K562 (cell line): ENCODE measurements around the gene FAM120C. TPM values are rescaled to one million over a fixed set of nuclear protein-coding genes. Genes with fewer than 3 reads are reported as not detected.

Source experiments
- ATAC-seq: fragments of 200-7000 bp; cut with Tn5 transposase; 3 replicates; pipeline ENCODE4 v1.9.1; 2020; ENCODE audit warnings: moderate library complexity
- BruUV-seq: library from RNA; stranded (reverse); fragments of 400-500 nt; replicated peaks from 2 replicates; lab custom pipeline; 2021; lab: Mats Ljungman, UMichigan
- CTCF ChIA-PET: fragments of 300-600 bp; formaldehyde crosslinking; extraction: SDS; loops from one replicate; lab custom pipeline; 2021; ENCODE audit warnings: low intra/inter-chr PET ratio; lab: Yijun Ruan, JAX
- POLR2A ChIA-PET: fragments of 300-600, 350-650 bp; sonication (Branson Sonifier 250); formaldehyde crosslinking; extraction: SDS; loops from one replicate; lab custom pipeline; 2021; ENCODE audit warnings: antibody characterized with exemption, inconsistent platforms; lab: Yijun Ruan, JAX
- DNase-seq, 4 experiments: peaks; one replicate each; pipeline versions ENCODE4 v3.0.0 to v3.0.0-alpha.2; 2011 to 2018; ENCODE audit warnings: low spot score in 3 of 4, mixed read lengths in 3 of 4; ENCODE audit errors: extremely low read depth in 1 of 4
- FAIRE-seq: peaks from 2 replicates; lab custom pipeline; 2011; peaks lifted over from hg19 to GRCh38; lab: Jason Lieb, UNC
- H2AFZ ChIP-seq: 2 replicates; pipeline ENCODE4 v1.6.0; 2011; ENCODE audit warnings: low read depth, low read length, control low read depth, inconsistent platforms
- H3K27ac ChIP-seq: fragments of 200-600 bp; 3 replicates; pipeline ENCODE4 v1.8.0; 2011; ENCODE audit warnings: low read depth, mild to moderate bottlenecking, control low read depth, inconsistent platforms, low read length, moderate library complexity, mixed read lengths; ENCODE audit errors: extremely low read depth
- H3K27me3 ChIP-seq, 2 experiments: fragments of 300-600 bp in 1 of 2; 2 replicates in 1 of 2; 3 replicates in 1 of 2; pipeline versions ENCODE4 v1.6.0 to v1.8.0; 2011; ENCODE audit warnings: inconsistent platforms in 2 of 2, low read length in 2 of 2, mild to moderate bottlenecking in 1 of 2, mixed read lengths in 1 of 2, moderate library complexity in 1 of 2; ENCODE audit not compliant: control insufficient read depth in 2 of 2, insufficient read depth in 2 of 2
- H3K36me3 ChIP-seq: fragments of 300-600 bp; 3 replicates; pipeline ENCODE4 v1.8.0; 2011; ENCODE audit warnings: mild to moderate bottlenecking, low read length, inconsistent platforms; ENCODE audit not compliant: control insufficient read depth, insufficient read depth
- H3K4me1 ChIP-seq, 2 experiments: fragments of 200-600 bp in 1 of 2; replicated peaks in 1 of 2; 2 replicates in 1 of 2; 3 replicates in 1 of 2; pipeline versions ENCODE4 v1.5.1 to v1.8.0; 2011; ENCODE audit warnings: inconsistent platforms in 2 of 2, low read length in 2 of 2, mild to moderate bottlenecking in 1 of 2, mixed read lengths in 1 of 2, moderate library complexity in 1 of 2; ENCODE audit not compliant: control insufficient read depth in 2 of 2, insufficient read depth in 2 of 2
- H3K4me2 ChIP-seq: 2 replicates; pipeline ENCODE4 v1.6.1; 2011; ENCODE audit warnings: low read length, control low read depth, inconsistent platforms, mixed read lengths; ENCODE audit not compliant: insufficient read depth
- H3K4me3 ChIP-seq: fragments of 200-600 bp; sonication (generic), shearing (Covaris generic); 2 replicates; pipeline ENCODE4 v1.5.1; 2016; ENCODE audit warnings: control low read depth, inconsistent platforms
- H3K79me2 ChIP-seq: fragments of 200-600 bp; 3 replicates; pipeline ENCODE4 v1.8.0; 2011; ENCODE audit warnings: low read length, inconsistent platforms; ENCODE audit not compliant: control insufficient read depth, insufficient read depth
- H3K9ac ChIP-seq, 2 experiments: 2 replicates each; pipeline versions ENCODE4 v1.6.0 to v1.6.1; 2011; ENCODE audit warnings: low read depth in 2 of 2, low read length in 2 of 2, control low read depth in 1 of 2, inconsistent platforms in 1 of 2, mild to moderate bottlenecking in 1 of 2, mixed read lengths in 1 of 2; ENCODE audit not compliant: insufficient read depth in 1 of 2
- H3K9me1 ChIP-seq: one replicate; pipeline ENCODE4 v1.6.0; 2011; ENCODE audit warnings: inconsistent platforms, mild to moderate bottlenecking, low read length, moderate library complexity; ENCODE audit not compliant: control insufficient read depth, insufficient read depth
- H3K9me3 ChIP-seq: replicated peaks from 2 replicates; pipeline ENCODE4 v1.5.1; 2011; ENCODE audit warnings: low read depth, low read length, inconsistent platforms; ENCODE audit not compliant: control insufficient read depth, insufficient read depth
- H4K20me1 ChIP-seq: replicated peaks from 2 replicates; pipeline ENCODE4 v1.6.1; 2011; ENCODE audit warnings: low read length, inconsistent platforms, mixed read lengths; ENCODE audit not compliant: control insufficient read depth, insufficient read depth
- BRF2 ChIP-seq: IDR thresholded peaks from 3 replicates; pipeline ENCODE4 v1.6.1; 2011; ENCODE audit warnings: borderline replicate concordance, mild to moderate bottlenecking; ENCODE audit not compliant: insufficient read length, insufficient read depth
- CHAMP1 ChIP-seq: fragments of 450-650 bp; IDR thresholded peaks from 2 replicates; pipeline ENCODE4 v1.6.1; 2016; ENCODE audit warnings: mild to moderate bottlenecking
- FIP1L1 ChIP-seq: fragments of 200-400 bp; formaldehyde crosslinking; IDR thresholded peaks from 2 replicates; pipeline ENCODE4 v1.6.1; 2018; ENCODE audit warnings: mild to moderate bottlenecking, low read depth, low read length; ENCODE audit not compliant: poor library complexity, severe bottlenecking
- JUN ChIP-seq, 2 experiments: sonication (generic) in 1 of 2; formaldehyde crosslinking in 1 of 2; IDR thresholded peaks; 2 replicates each; pipeline versions ENCODE4 v1.6.1 to v1.8.0; 2012 to 2022; ENCODE audit warnings: borderline replicate concordance in 2 of 2, mild to moderate bottlenecking in 2 of 2, improper control_type of control experiment in 1 of 2, low read depth in 1 of 2, low read length in 1 of 2, missing genetic modification reagents in 1 of 2
- KDM4B ChIP-seq, 2 experiments: fragments of 450-650 bp in 1 of 2; sonication (generic) in 1 of 2; IDR thresholded peaks; 2 replicates each; pipeline ENCODE4 v1.6.1; 2016 to 2017; ENCODE audit warnings: borderline replicate concordance in 2 of 2, antibody characterized with exemption in 1 of 2, low read depth in 1 of 2, mild to moderate bottlenecking in 1 of 2
- KHSRP ChIP-seq: fragments of 450-650 bp; IDR thresholded peaks from 2 replicates; pipeline ENCODE4 v1.6.1; 2017
- MYBL2 ChIP-seq, 2 experiments: fragments of 450-650 bp in 1 of 2; sonication (generic) in 1 of 2; formaldehyde crosslinking in 1 of 2; IDR thresholded peaks; 2 replicates each; pipeline versions ENCODE4 v1.6.1 to v1.8.1; 2017 to 2022; ENCODE audit warnings: borderline replicate concordance in 1 of 2, inconsistent platforms in 1 of 2, low read depth in 1 of 2, mild to moderate bottlenecking in 1 of 2, missing genetic modification reagents in 1 of 2, moderate library complexity in 1 of 2
- POLR2G ChIP-seq: fragments of 200-400 bp; formaldehyde crosslinking; IDR thresholded peaks from 2 replicates; pipeline ENCODE4 v1.6.1; 2017; ENCODE audit warnings: low read depth, mild to moderate bottlenecking, antibody characterized with exemption, low read length, moderate library complexity
- SMAD1 ChIP-seq: fragments of 150-350 bp; IDR thresholded peaks from 2 replicates; pipeline ENCODE4 v1.6.1; 2014; ENCODE audit warnings: low read length, low read depth; ENCODE audit not compliant: partially characterized antibody
- ZNF274 ChIP-seq: IDR thresholded peaks from 2 replicates; pipeline ENCODE4 v1.6.1; 2011; ENCODE audit warnings: low read depth, mild to moderate bottlenecking, low read length, moderate library complexity, borderline replicate concordance
- ZNF561 ChIP-seq: fragments of 450-650 bp; formaldehyde crosslinking; conservative IDR thresholded peaks from 2 replicates; pipeline ENCODE4 v1.4.0; 2020; ENCODE audit warnings: mild to moderate bottlenecking, moderate library complexity
- WGBS: fragments of 100-300 bp; shearing (Covaris generic); methylation state at CpG from one replicate; pipeline ENCODE4 v1.1.6; 2016; ENCODE audit warnings: low coverage, mixed read lengths; ENCODE audit not compliant: insufficient coverage; ENCODE audit errors: missing lambda C conversion rate; 5-methylcytosine and 5-hydroxymethylcytosine counted together
- in situ Hi-C: fragments of 300-500 bp; cut with MboI; formaldehyde crosslinking; loops from 4 replicates; pipeline ENCODE4 v1.15.0; 2018; ENCODE audit warnings: inconsistent platforms, mixed read lengths
- intact Hi-C: fragments of 100-400 bp; cut with micrococcal nuclease; formaldehyde crosslinking; loops from 2 replicates; pipeline ENCODE4 v1.14.2; 2022
- polyA plus RNA-seq, 8 experiments: library from polyadenylated mRNA; depleted of rRNA in 4 of 8; stranded (reverse) in 5 of 8; unstranded in 3 of 8; fragments of >200 nt; fragmentation: Nextera tagmentation in 2 of 8; fragmentation: Illumina TruSeq in 1 of 8; extraction: Ambion mirVana in 2 of 8; extraction: Trizol in 1 of 8; gene quantifications; 2 replicates each; pipeline versions ENCODE4 v1.2.1 to v1.2.3, GENCODE V29; 2011 to 2014; ENCODE audit warnings: inconsistent platforms in 1 of 8, missing spikeins in 1 of 8
- total RNA-seq, 7 experiments: library from RNA; depleted of rRNA in 6 of 7; stranded (reverse); fragments of >200 nt in 6 of 7; fragmentation: Illumina TruSeq in 2 of 7; extraction: Trizol in 2 of 7; gene quantifications; 2 replicates each; pipeline versions ENCODE4 v1.2.1 to v1.2.3, GENCODE V29; 2011 to 2021; ENCODE audit warnings: low replicate concordance in 1 of 7
- TF ChIP-seq, protein P1 (sequence below): sonication (generic); formaldehyde crosslinking; IDR thresholded peaks from 2 replicates; pipeline ENCODE4 v1.8.0; 2022; ENCODE audit warnings: missing genetic modification reagents, mild to moderate bottlenecking, borderline replicate concordance
- TF ChIP-seq, protein P2 (sequence below): fragments of 450-650 bp; formaldehyde crosslinking; IDR thresholded peaks from 2 replicates; pipeline ENCODE4 v1.4.0; 2022; ENCODE audit warnings: missing genetic modification characterization

The FAM120C gene
- total and polyA plus RNA-seq, 9 of the 15 experiments (the other 6 are each of a cell fraction or from before 2014, with no cell fraction given), result 0.21 to 6.7 (median 2.1) TPM

DNA sequence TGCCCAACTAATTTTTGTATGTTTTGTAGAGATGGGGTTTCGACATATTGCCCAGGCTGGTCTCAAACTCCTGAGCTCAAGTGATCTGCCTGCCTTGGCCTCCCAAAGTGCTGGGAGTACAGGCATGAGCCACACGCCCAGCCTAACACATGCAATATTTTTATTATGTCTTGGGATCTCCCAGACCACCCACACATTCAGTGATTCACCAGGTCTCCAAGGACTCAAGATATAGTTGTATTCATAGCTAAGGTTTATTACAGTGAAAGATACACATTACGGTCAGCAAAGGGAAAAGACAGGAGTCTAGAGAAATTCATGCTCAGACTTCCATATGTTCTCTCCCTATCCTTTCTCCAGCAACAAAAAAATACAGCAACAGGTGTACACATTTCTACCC is 25.5 kb upstream of the FAM120C start:
- FAIRE-seq, result no peak
- in situ Hi-C loops, result no loop called here

More for the DNA sequence above, 25.5 kb upstream of the FAM120C start:
- H3K4me1 ChIP-seq, result no peaks in the 10 kb centered on the region
- POLR2A ChIA-PET, result no interaction called here
- H3K4me3 ChIP-seq, result no peak overlapping the region
- no peaks in the 10 kb centered on the region for H3K79me2 ChIP-seq
- ATAC-seq, result no peak
- CTCF ChIA-PET, result no interaction called here
- no peak overlapping the region for H3K9ac ChIP-seq
- no peak for DNase-seq
- 0% methylated on average over 1 of the region's 3 CpGs for WGBS
- no peaks in the 10 kb centered on the region; a peak in 2 of 5 replicates for H3K27me3 ChIP-seq
- H3K27ac ChIP-seq, result no peak overlapping the region
- H3K9me3 ChIP-seq, result no peaks in the 10 kb centered on the region
- H3K9me1 ChIP-seq, result no peaks in the 10 kb centered on the region
- BruUV-seq, result no TSS peak
- no peaks in the 10 kb centered on the region for H3K36me3 ChIP-seq
- intact Hi-C loops, result no loop called here
- no peaks in the 10 kb centered on the region for H4K20me1 ChIP-seq
- TF ChIP-seq SMAD1 (no peak), KDM4B (IDR thresholded peaks at IDR 0.05; ENCODE audit: borderline replicate concordance in 2 of 2, low read depth in 1 of 2) (no peak), JUN (IDR thresholded peaks at IDR 0.05; ENCODE audit: borderline replicate concordance, low read depth, low read length) (no peak), JUN (CRISPR knock-in tag; IDR thresholded peaks at IDR 0.05; ENCODE audit: borderline replicate concordance) (no peak), CHAMP1 (no peak), MYBL2 (IDR thresholded peaks at IDR 0.05; ENCODE audit: low read depth) (no peak), MYBL2 (CRISPR knock-in tag; IDR thresholded peaks at IDR 0.05; ENCODE audit: borderline replicate concordance) (no peak), ZNF561 (CRISPR knock-in tag) (no peak), BRF2 (no peak), FIP1L1 (no peak), ZNF274 (no peak), KHSRP (no peak), POLR2G (no peak)
- TF ChIP-seq, protein P1, sequence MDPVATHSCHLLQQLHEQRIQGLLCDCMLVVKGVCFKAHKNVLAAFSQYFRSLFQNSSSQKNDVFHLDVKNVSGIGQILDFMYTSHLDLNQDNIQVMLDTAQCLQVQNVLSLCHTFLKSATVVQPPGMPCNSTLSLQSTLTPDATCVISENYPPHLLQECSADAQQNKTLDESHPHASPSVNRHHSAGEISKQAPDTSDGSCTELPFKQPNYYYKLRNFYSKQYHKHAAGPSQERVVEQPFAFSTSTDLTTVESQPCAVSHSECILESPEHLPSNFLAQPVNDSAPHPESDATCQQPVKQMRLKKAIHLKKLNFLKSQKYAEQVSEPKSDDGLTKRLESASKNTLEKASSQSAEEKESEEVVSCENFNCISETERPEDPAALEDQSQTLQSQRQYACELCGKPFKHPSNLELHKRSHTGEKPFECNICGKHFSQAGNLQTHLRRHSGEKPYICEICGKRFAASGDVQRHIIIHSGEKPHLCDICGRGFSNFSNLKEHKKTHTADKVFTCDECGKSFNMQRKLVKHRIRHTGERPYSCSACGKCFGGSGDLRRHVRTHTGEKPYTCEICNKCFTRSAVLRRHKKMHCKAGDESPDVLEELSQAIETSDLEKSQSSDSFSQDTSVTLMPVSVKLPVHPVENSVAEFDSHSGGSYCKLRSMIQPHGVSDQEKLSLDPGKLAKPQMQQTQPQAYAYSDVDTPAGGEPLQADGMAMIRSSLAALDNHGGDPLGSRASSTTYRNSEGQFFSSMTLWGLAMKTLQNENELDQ (CRISPR knock-in tag), result no peak
- TF ChIP-seq, protein P2, sequence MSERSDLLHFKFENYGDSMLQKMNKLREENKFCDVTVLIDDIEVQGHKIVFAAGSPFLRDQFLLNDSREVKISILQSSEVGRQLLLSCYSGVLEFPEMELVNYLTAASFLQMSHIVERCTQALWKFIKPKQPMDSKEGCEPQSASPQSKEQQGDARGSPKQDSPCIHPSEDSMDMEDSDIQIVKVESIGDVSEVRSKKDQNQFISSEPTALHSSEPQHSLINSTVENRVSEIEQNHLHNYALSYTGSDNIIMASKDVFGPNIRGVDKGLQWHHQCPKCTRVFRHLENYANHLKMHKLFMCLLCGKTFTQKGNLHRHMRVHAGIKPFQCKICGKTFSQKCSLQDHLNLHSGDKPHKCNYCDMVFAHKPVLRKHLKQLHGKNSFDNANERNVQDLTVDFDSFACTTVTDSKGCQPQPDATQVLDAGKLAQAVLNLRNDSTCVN (CRISPR knock-in tag), result no peak
- no peak overlapping the region for H2AFZ ChIP-seq
- H3K4me2 ChIP-seq, result no peak overlapping the region
